K562 (cell line): Measurements from ENCODE around the gene TMEM60. TPM values are rescaled to one million over a fixed set of nuclear protein-coding genes. Genes with fewer than 3 reads are reported as not detected.

Source experiments
- BCOR ChIP-seq: fragments of 450-650 bp; IDR thresholded peaks from 2 replicates; pipeline ENCODE4 v1.6.1; 2016
- BRF1 ChIP-seq: IDR thresholded peaks from 3 replicates; pipeline ENCODE4 v1.6.1; 2011; ENCODE audit warnings: borderline replicate concordance, mild to moderate bottlenecking; ENCODE audit not compliant: insufficient read length; ENCODE audit errors: extremely low read depth
- CC2D1A ChIP-seq: fragments of 450-650 bp; IDR thresholded peaks from 2 replicates; pipeline ENCODE4 v1.6.1; 2017; ENCODE audit warnings: mild to moderate bottlenecking
- CHAMP1 ChIP-seq: fragments of 450-650 bp; IDR thresholded peaks from 2 replicates; pipeline ENCODE4 v1.6.1; 2016; ENCODE audit warnings: mild to moderate bottlenecking
- CREM ChIP-seq: IDR thresholded peaks from 2 replicates; pipeline ENCODE4 v1.6.1; 2014; ENCODE audit warnings: antibody characterized with exemption, low read depth
- ILF3 ChIP-seq: fragments of 450-650 bp; IDR thresholded peaks from 2 replicates; pipeline ENCODE4 v1.6.1; 2018; ENCODE audit warnings: antibody characterized with exemption, mild to moderate bottlenecking, moderate library complexity, borderline replicate concordance
- KAT2B ChIP-seq: IDR thresholded peaks from one replicate; pipeline ENCODE4 v1.6.1; 2012; ENCODE audit warnings: low read depth, mild to moderate bottlenecking, control low read depth, inconsistent platforms, low read length, moderate library complexity
- NCOA6 ChIP-seq: fragments of 450-650 bp; IDR thresholded peaks from 2 replicates; pipeline ENCODE4 v1.6.1; 2017; ENCODE audit warnings: mild to moderate bottlenecking
- NFE2 ChIP-seq: IDR thresholded peaks from 2 replicates; pipeline ENCODE4 v1.6.1; 2014; ENCODE audit warnings: antibody characterized with exemption, low read depth
- NR0B1 ChIP-seq: fragments of 450-650 bp; IDR thresholded peaks from one replicate; pipeline ENCODE4 v1.6.1; 2018; ENCODE audit warnings: mild to moderate bottlenecking, moderate library complexity; ENCODE audit not compliant: partially characterized antibody
- PRMT5 ChIP-seq: sonication (generic); formaldehyde crosslinking; IDR thresholded peaks from 2 replicates; pipeline ENCODE4 v1.5.0; 2020; ENCODE audit warnings: missing genetic modification reagents
- SETDB1 ChIP-seq: IDR thresholded peaks from one replicate; pipeline ENCODE4 v1.6.1; 2012; ENCODE audit warnings: low read length, control low read depth, inconsistent platforms
- TBP ChIP-seq: optimal IDR thresholded peaks from 2 replicates; pipeline ENCODE3; 2011; ENCODE audit warnings: low read depth, low read length, improper control_type of control experiment
- USF2 ChIP-seq: sonication (generic); formaldehyde crosslinking; IDR thresholded peaks from 2 replicates; pipeline ENCODE4 v1.5.0; 2020; ENCODE audit warnings: missing genetic modification reagents
- ZNF143 ChIP-seq: sonication (generic); formaldehyde crosslinking; IDR thresholded peaks from 2 replicates; pipeline ENCODE4 v1.9.0; 2022; ENCODE audit warnings: mild to moderate bottlenecking, missing genetic modification reagents
- ZNF224 ChIP-seq: sonication (generic); formaldehyde crosslinking; IDR thresholded peaks from 2 replicates; pipeline ENCODE4 v1.8.0; 2022; ENCODE audit warnings: mild to moderate bottlenecking, missing genetic modification reagents
- ZNF232 ChIP-seq: sonication (generic); formaldehyde crosslinking; IDR thresholded peaks from 2 replicates; pipeline ENCODE4 v1.8.0; 2022; ENCODE audit warnings: mild to moderate bottlenecking, missing genetic modification reagents
- ZNF583 ChIP-seq: fragments of 250-450 bp; sonication (Bioruptor Pico); IDR thresholded peaks from 2 replicates; pipeline ENCODE4 v1.4.0; 2020
- ZSCAN32 ChIP-seq: fragments of 450-650 bp; formaldehyde crosslinking; IDR thresholded peaks from 2 replicates; pipeline ENCODE4 v1.4.0; 2020; ENCODE audit warnings: mild to moderate bottlenecking, moderate library complexity
- polyA plus RNA-seq, 8 experiments: library from polyadenylated mRNA; depleted of rRNA in 4 of 8; stranded (reverse) in 5 of 8; unstranded in 3 of 8; fragments of >200 nt; fragmentation: Nextera tagmentation in 2 of 8; fragmentation: Illumina TruSeq in 1 of 8; extraction: Ambion mirVana in 2 of 8; extraction: Trizol in 1 of 8; gene quantifications; 2 replicates each; pipeline versions ENCODE4 v1.2.1 to v1.2.3, GENCODE V29; 2011 to 2014; ENCODE audit warnings: inconsistent platforms in 1 of 8, missing spikeins in 1 of 8
- total RNA-seq, 7 experiments: library from RNA; depleted of rRNA in 6 of 7; stranded (reverse); fragments of >200 nt in 6 of 7; fragmentation: Illumina TruSeq in 2 of 7; extraction: Trizol in 2 of 7; gene quantifications; 2 replicates each; pipeline versions ENCODE4 v1.2.1 to v1.2.3, GENCODE V29; 2011 to 2021; ENCODE audit warnings: low replicate concordance in 1 of 7
- TF ChIP-seq, protein P1 (sequence below): fragments of 250-450 bp; sonication (Bioruptor Pico); IDR thresholded peaks from 2 replicates; pipeline ENCODE4 v1.9.0; 2021; ENCODE audit warnings: mild to moderate bottlenecking, inconsistent platforms
- TF ChIP-seq, protein P2 (sequence below): fragments of 250-450 bp; sonication (Bioruptor Pico); IDR thresholded peaks from 2 replicates; pipeline ENCODE4 v1.4.0; 2020; ENCODE audit warnings: mild to moderate bottlenecking

Gene TMEM60
- total and polyA plus RNA-seq, 9 of the 15 experiments (the other 6 are each of a cell fraction or from before 2014, with no cell fraction given): 12.5 to 140 (median 38.4) TPM

- TF ChIP-seq CHAMP1 (no peak), BCOR (no peak), PRMT5 (CRISPR knock-in tag) (no peak), SETDB1 (no peak), ZNF224 (CRISPR knock-in tag) (no peak), NFE2 (peak; percentile 35; the same call in 1 of the 2 replicates), ZNF583 (no peak), ILF3 (no peak), CC2D1A (no peak), CREM (peak; percentile 40; the same call in 1 of the 2 replicates), ZSCAN32 (CRISPR knock-in tag) (no peak), ZNF143 (CRISPR knock-in tag) (no peak), USF2 (CRISPR knock-in tag) (no peak), KAT2B (no peak), NCOA6 (no peak), NR0B1 (no peak), BRF1 (no peak), ZNF232 (CRISPR knock-in tag) (no peak), TBP (no peak)
- TF ChIP-seq, protein P1, sequence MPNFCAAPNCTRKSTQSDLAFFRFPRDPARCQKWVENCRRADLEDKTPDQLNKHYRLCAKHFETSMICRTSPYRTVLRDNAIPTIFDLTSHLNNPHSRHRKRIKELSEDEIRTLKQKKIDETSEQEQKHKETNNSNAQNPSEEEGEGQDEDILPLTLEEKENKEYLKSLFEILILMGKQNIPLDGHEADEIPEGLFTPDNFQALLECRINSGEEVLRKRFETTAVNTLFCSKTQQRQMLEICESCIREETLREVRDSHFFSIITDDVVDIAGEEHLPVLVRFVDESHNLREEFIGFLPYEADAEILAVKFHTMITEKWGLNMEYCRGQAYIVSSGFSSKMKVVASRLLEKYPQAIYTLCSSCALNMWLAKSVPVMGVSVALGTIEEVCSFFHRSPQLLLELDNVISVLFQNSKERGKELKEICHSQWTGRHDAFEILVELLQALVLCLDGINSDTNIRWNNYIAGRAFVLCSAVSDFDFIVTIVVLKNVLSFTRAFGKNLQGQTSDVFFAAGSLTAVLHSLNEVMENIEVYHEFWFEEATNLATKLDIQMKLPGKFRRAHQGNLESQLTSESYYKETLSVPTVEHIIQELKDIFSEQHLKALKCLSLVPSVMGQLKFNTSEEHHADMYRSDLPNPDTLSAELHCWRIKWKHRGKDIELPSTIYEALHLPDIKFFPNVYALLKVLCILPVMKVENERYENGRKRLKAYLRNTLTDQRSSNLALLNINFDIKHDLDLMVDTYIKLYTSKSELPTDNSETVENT: no peak
- TF ChIP-seq, protein P2, sequence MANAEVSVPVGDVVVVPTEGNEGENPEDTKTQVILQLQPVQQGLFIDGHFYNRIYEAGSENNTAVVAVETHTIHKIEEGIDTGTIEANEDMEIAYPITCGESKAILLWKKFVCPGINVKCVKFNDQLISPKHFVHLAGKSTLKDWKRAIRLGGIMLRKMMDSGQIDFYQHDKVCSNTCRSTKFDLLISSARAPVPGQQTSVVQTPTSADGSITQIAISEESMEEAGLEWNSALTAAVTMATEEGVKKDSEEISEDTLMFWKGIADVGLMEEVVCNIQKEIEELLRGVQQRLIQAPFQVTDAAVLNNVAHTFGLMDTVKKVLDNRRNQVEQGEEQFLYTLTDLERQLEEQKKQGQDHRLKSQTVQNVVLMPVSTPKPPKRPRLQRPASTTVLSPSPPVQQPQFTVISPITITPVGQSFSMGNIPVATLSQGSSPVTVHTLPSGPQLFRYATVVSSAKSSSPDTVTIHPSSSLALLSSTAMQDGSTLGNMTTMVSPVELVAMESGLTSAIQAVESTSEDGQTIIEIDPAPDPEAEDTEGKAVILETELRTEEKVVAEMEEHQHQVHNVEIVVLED: no peak
Measured at GRCh38 chr7:77846317-77847092, 48.3 kb upstream of the TMEM60 start (continued).
